NCI-H2171 treated with DMSO at 0.1 percent for 48 hours (cell line): ENCODE measurements around the gene SPDYE6.
"Not testable (repeated sequence)": the region's sequence is repeated elsewhere in the genome, so short reads cannot be mapped to it uniquely, and the experiment has no call there.

ENCODE experiments used
- DNase-seq: peaks from one replicate; lab custom pipeline; 2025; lab: John Stamatoyannopoulos, UW

The SPDYE6 gene

GRCh38 chr7:102317231-102318059 lies 38.8 kb downstream of the SPDYE6 start:
- no peak for DNase-seq

- no peak for DNase-seq
These were observed 42.1 kb downstream of the SPDYE6 start for GRCh38 chr7:102313997-102314780.

GRCh38 chr7:102312317-102312716 lies 43.9 kb downstream of the SPDYE6 start:
- no peak for DNase-seq

GRCh38 chr7:102310414-102310815 lies 45.8 kb downstream of the SPDYE6 start:
- DNase-seq: peak; percentile 81

GRCh38 chr7:102306916-102307677 lies 49.1 kb downstream of the SPDYE6 start:
- DNase-seq: peak; percentile 44

- DNase-seq: no peak
These were observed 50.6 kb downstream of the SPDYE6 start for GRCh38 chr7:102305414-102306268.

GRCh38 chr7:102304668-102305067 lies 51.6 kb downstream of the SPDYE6 start:
- DNase-seq: no peak

GRCh38 chr7:102303669-102304422 lies 52.4 kb downstream of the SPDYE6 start:
- peak; percentile 45 for DNase-seq

GRCh38 chr7:102302025-102302424 lies 54.2 kb downstream of the SPDYE6 start:
- DNase-seq: no peak

GRCh38 chr7:102301367-102301766 lies 54.9 kb downstream of the SPDYE6 start:
- DNase-seq: not testable (repeated sequence)

GRCh38 chr7:102300643-102301221 lies 55.5 kb downstream of the SPDYE6 start:
- DNase-seq: no peak

GRCh38 chr7:102297487-102298218 lies 58.6 kb downstream of the SPDYE6 start:
- DNase-seq: no peak

- no peak for DNase-seq
These were observed 59.7 kb downstream of the SPDYE6 start for GRCh38 chr7:102296514-102296913.

- no peak for DNase-seq
These were observed 60.1 kb downstream of the SPDYE6 start for GRCh38 chr7:102296179-102296438.
